K562 (cell line): Measurements from ENCODE around the gene PNPO. TPM values are rescaled to one million over a fixed set of nuclear protein-coding genes. Genes with fewer than 3 reads are reported as not detected.
A peak's percentile ranks its signal among the peaks of the same experiment; 100 is the strongest.

Experiments used
- CBX2 ChIP-seq: fragments of 200-600 bp; sonication (generic); IDR thresholded peaks from one replicate; pipeline ENCODE4 v1.6.1; 2012; ENCODE audit warnings: mild to moderate bottlenecking, low read length, inconsistent platforms; ENCODE audit not compliant: insufficient read depth, poor library complexity, severe bottlenecking
- CTCF ChIP-seq, 3 experiments: IDR thresholded peaks in 2 of 3; conservative IDR thresholded peaks in 1 of 3; 2 replicates each; pipeline ENCODE4 v1.5.1; 2011 to 2012; ENCODE audit warnings: low read length in 3 of 3, mild to moderate bottlenecking in 3 of 3, control low read depth in 2 of 3, improper control_type of control experiment in 1 of 3, inconsistent platforms in 1 of 3, low read depth in 1 of 3, mixed read lengths in 1 of 3, moderate library complexity in 1 of 3; ENCODE audit not compliant: insufficient read depth in 2 of 3
- KDM1A ChIP-seq, 2 experiments: fragments of 450-650 bp; IDR thresholded peaks; 2 replicates each; pipeline ENCODE4 v1.6.1; 2016; ENCODE audit warnings: mild to moderate bottlenecking in 2 of 2
- MAZ ChIP-seq, 2 experiments: fragments of 450-650 bp in 1 of 2; sonication (generic) in 1 of 2; formaldehyde crosslinking; IDR thresholded peaks in 1 of 2; conservative IDR thresholded peaks in 1 of 2; 2 replicates each; pipeline versions ENCODE4 v1.4.0 to v1.5.0; 2020; ENCODE audit warnings: mild to moderate bottlenecking in 1 of 2, missing genetic modification reagents in 1 of 2
- NONO ChIP-seq, 2 experiments: fragments of 200-400 bp in 1 of 2; fragments of 450-650 bp in 1 of 2; formaldehyde crosslinking in 1 of 2; IDR thresholded peaks; 2 replicates each; pipeline ENCODE4 v1.6.1; 2017; ENCODE audit warnings: low read depth in 2 of 2, mild to moderate bottlenecking in 2 of 2, moderate library complexity in 2 of 2, low read length in 1 of 2
- RBM15 ChIP-seq: fragments of 200-400 bp; formaldehyde crosslinking; IDR thresholded peaks from 2 replicates; pipeline ENCODE4 v1.6.1; 2018; ENCODE audit warnings: mild to moderate bottlenecking, low read length, moderate library complexity; ENCODE audit not compliant: insufficient read depth
- ZNF395 ChIP-seq: fragments of 200-800 bp; sonication (Bioruptor generic); IDR thresholded peaks from 2 replicates; pipeline ENCODE4 v1.6.1; 2017; ENCODE audit warnings: missing genetic modification characterization, missing compliant biosample characterization
- ZNF655 ChIP-seq: fragments of 250-450 bp; sonication (Bioruptor Pico); IDR thresholded peaks from 2 replicates; pipeline ENCODE4 v1.5.0; 2021
- ZNF75A ChIP-seq: fragments of 450-650 bp; formaldehyde crosslinking; IDR thresholded peaks from 2 replicates; pipeline ENCODE4 v1.4.0; 2020; ENCODE audit warnings: mild to moderate bottlenecking
- polyA plus RNA-seq, 8 experiments: library from polyadenylated mRNA; depleted of rRNA in 4 of 8; stranded (reverse) in 5 of 8; unstranded in 3 of 8; fragments of >200 nt; fragmentation: Nextera tagmentation in 2 of 8; fragmentation: Illumina TruSeq in 1 of 8; extraction: Ambion mirVana in 2 of 8; extraction: Trizol in 1 of 8; gene quantifications; 2 replicates each; pipeline versions ENCODE4 v1.2.1 to v1.2.3, GENCODE V29; 2011 to 2014; ENCODE audit warnings: inconsistent platforms in 1 of 8, missing spikeins in 1 of 8
- total RNA-seq, 7 experiments: library from RNA; depleted of rRNA in 6 of 7; stranded (reverse); fragments of >200 nt in 6 of 7; fragmentation: Illumina TruSeq in 2 of 7; extraction: Trizol in 2 of 7; gene quantifications; 2 replicates each; pipeline versions ENCODE4 v1.2.1 to v1.2.3, GENCODE V29; 2011 to 2021; ENCODE audit warnings: low replicate concordance in 1 of 7
- TF ChIP-seq, protein P1 (sequence below): fragments of 250-450 bp; sonication (Bioruptor Pico); IDR thresholded peaks from 2 replicates; pipeline ENCODE4 v1.5.0; 2021; ENCODE audit warnings: mild to moderate bottlenecking, moderate library complexity
- TF ChIP-seq, protein P2 (sequence below): sonication (generic); formaldehyde crosslinking; IDR thresholded peaks from 2 replicates; pipeline ENCODE4 v1.8.1; 2023; ENCODE audit warnings: mild to moderate bottlenecking, missing genetic modification reagents
- TF ChIP-seq, protein P3 (sequence below), 2 experiments: IDR thresholded peaks in 1 of 2; conservative IDR thresholded peaks in 1 of 2; 2 replicates each; pipeline ENCODE4 v1.6.1; 2016; ENCODE audit warnings: low read depth in 2 of 2, mild to moderate bottlenecking in 1 of 2, missing compliant biosample characterization in 1 of 2, missing genetic modification characterization in 1 of 2, moderate library complexity in 1 of 2

PNPO gene
- total and polyA plus RNA-seq, 9 of the 15 experiments (the other 6 are each of a cell fraction or from before 2014, with no cell fraction given) = 16.6 to 39.0 (median 27.4) TPM

- no peak for TF ChIP-seq CTCF (IDR thresholded peaks at IDR 0.05 in 2 of 3, conservative IDR thresholded peaks at IDR 0.05 in 1 of 3; ENCODE audit: insufficient read depth in 2 of 3, low read depth in 1 of 3, low read length in 3 of 3)
- TF ChIP-seq, protein P1, sequence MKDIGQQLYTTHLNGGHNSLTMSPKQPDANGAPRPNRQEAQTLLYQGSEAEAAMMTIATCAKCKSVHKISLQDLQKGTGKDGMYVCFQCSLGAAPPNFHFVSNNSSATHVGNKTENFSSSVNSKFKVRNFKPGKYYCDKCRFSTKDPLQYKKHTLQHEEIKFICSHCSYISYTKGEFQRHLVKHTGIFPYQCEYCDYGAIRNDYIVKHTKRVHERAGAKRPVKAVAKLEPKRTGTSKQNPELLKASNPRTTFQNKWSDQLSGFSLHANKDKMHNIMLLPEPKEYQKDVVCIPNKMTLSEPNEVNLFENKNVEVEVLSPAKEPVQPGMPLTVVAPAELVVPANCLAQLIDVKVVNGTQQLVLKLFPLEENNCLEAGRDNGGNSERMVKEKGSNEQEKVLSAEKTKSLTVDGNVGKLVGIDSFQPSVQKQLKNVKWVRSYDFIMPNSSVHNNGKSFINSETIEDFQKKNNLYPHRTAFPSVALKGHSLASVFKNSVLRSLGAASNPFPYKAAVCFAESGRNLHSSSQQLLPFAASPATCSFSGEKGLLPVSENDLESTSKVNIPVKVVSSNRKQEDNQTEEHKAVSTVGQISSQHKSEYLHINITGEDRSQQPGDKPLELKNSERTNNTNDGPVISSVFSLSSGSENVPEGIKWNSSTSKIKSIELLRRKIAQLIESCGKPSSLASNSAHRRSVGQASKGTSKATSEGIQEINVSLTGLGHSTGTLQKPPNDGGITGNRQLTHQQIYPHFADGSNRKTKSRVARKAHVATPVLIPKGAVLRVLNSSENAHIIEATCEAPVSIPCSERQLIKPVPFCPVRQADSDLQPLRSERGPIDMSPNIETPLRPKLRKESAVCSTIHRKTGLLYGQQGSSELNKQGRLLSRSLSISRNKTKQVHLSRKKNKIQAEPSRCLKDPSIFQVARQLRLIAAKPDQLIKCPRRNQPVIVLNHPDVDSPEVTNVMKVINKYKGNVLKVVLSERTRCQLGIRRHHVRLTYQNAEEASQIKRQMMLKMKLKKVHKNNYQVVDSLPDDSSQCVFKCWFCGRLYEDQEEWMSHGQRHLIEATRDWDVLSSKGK = no peak
- no peak for TF ChIP-seq NONO (IDR thresholded peaks at IDR 0.05; ENCODE audit: low read depth in 2 of 2, low read length in 1 of 2)
- TF ChIP-seq RBM15 = no peak
- TF ChIP-seq ZNF395 = no peak
- 0 out of 4 replicates have a peak, but pooled peaks of 1 of the 2 experiments have one; percentile 19 for TF ChIP-seq KDM1A (IDR thresholded peaks at IDR 0.05)
- no peak for TF ChIP-seq ZNF75A
- no peak for TF ChIP-seq CBX2
- TF ChIP-seq, protein P2, sequence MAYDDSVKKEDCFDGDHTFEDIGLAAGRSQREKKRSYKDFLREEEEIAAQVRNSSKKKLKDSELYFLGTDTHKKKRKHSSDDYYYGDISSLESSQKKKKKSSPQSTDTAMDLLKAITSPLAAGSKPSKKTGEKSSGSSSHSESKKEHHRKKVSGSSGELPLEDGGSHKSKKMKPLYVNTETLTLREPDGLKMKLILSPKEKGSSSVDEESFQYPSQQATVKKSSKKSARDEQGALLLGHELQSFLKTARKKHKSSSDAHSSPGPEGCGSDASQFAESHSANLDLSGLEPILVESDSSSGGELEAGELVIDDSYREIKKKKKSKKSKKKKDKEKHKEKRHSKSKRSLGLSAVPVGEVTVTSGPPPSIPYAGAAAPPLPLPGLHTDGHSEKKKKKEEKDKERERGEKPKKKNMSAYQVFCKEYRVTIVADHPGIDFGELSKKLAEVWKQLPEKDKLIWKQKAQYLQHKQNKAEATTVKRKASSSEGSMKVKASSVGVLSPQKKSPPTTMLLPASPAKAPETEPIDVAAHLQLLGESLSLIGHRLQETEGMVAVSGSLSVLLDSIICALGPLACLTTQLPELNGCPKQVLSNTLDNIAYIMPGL (CRISPR knock-in tag) = no peak
- TF ChIP-seq, protein P3, sequence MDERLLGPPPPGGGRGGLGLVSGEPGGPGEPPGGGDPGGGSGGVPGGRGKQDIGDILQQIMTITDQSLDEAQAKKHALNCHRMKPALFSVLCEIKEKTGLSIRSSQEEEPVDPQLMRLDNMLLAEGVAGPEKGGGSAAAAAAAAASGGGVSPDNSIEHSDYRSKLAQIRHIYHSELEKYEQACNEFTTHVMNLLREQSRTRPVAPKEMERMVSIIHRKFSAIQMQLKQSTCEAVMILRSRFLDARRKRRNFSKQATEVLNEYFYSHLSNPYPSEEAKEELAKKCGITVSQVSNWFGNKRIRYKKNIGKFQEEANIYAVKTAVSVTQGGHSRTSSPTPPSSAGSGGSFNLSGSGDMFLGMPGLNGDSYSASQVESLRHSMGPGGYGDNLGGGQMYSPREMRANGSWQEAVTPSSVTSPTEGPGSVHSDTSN (CRISPR knock-in tag; IDR thresholded peaks at IDR 0.05; ENCODE audit: low read depth) = no peak
- TF ChIP-seq, protein P3 (tag; conservative IDR thresholded peaks at IDR 0.05; ENCODE audit: low read depth) = no peak
- no peak for TF ChIP-seq MAZ (CRISPR knock-in tag; conservative IDR thresholded peaks at IDR 0.05 in 1 of 2, IDR thresholded peaks at IDR 0.05 in 1 of 2)
- TF ChIP-seq ZNF655 (CRISPR knock-in tag) = no peak
Observed at GRCh38 chr17:47935961-47936360, 5.4 kb upstream of the PNPO start (continued).
